ENCODE data around the gene PRKCA.
"Not testable (repeated sequence)": the region's sequence is repeated elsewhere in the genome, so short reads cannot be mapped to it uniquely, and the experiment has no call there.

PRKCA gene

DNA sequence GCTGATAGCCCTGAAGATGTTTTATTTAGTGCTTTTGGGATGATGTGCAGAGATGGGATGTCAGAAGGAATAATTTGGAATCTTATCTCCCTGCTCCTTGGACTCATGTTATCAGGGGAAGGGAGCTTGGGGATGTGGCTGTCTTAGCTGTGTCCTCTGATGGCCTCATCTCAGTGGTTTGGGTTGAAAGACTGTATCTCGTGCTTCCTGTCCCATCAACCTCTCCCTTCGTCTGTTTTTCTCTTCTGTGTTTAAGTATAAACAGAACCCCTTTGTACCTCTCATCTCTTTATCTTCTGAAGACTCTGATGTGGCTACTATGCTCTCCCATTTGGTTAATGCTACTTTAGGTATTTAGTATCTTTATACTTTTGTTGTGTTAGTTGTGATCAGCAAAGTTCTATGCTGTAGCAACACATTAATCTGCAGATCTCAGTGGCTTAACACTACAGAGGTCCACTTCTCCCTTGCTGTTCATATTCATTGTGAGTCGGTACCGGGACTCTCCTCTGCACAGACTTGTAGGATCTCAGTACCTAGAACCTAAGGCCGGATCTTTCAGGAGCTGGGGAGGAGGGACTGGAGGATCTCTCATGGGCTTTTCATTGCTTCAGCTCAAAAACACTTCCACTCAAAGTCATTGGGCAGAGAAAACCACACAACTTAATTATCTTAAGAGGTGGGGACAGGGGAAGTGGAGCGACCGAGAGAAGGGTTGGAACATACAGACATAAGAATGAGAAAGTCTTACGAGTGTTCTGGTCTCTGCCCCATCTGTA is 28.8 kb downstream of the PRKCA start:
- no peak for DNase-seq

DNA sequence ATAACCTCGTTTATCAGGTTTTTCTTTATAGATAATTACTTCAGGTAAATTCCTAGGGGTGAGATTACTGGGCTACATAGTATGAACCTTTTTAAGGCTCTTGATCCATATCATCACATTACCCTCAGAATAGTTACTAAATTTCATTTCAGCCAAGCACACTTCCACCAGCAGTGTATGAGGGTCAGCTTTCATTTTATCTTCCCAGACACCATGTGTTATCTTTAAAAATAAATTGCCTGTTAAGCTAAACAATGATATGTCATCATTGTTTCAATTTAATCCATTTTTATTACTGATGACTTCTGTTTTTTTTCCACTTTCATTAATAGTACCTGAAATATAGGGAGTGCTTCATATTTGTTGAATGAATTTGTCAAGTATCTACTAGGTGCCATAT is 33.4 kb downstream of the PRKCA start:
- no peak for DNase-seq

- DNase-seq: no peak
Observed at GRCh38 chr17:66337268-66337667, 34.9 kb downstream of the PRKCA start.

DNA sequence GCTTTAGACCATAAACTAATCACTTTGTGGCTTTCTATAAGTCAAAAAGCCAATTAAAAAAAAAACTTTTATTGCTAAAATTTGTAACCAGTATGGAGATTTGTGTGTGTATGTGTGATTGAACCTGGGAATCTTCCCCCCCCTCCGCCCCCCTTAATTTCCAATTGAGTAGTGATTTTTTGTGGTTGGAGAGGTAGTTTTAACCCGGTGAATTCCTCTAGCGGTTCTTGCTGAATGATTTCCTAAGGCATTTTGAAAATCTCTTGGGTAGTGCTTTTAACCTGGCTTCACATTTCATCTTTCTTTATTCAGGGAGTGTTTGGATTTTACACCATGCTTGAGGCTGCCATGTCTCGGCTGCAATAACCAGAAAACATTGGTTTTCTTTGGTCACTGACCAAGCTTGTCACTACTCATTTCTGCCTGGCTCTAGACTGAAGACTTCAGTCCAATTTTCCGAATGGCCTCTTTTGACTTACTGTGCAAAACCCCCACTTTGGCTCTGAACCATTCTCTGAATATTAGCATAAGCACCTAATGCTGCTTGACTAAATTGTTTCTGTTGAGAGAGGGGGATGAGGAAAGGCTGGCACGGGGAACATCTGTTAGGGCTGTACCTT is 35.6 kb downstream of the PRKCA start:
- no peak for DNase-seq

DNA sequence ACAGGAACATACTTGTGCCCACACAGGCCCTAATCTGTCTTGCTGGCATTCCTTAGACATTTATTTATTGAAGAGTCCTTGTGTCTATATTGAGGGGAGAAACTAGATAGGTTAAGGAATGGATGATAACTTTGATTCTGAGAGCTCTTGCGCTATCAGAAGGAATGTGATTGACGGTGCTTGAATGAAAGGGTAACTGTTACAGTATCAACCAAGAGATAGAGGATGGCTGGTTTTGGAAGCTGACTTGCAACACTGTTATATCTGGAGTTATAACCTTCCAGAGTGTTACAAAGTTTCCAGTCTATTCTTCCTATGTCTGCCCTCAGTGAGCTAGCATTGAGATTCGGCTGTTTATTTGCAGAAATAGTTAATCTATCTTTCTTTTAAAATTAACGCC is 36.5 kb downstream of the PRKCA start:
- no peak for DNase-seq

- no peak for DNase-seq
Observed at GRCh38 chr17:66339561-66339960, 37.1 kb downstream of the PRKCA start.

GRCh38 chr17:66340720-66341119 is 38.3 kb downstream of the PRKCA start:
- DNase-seq: no peak

DNA sequence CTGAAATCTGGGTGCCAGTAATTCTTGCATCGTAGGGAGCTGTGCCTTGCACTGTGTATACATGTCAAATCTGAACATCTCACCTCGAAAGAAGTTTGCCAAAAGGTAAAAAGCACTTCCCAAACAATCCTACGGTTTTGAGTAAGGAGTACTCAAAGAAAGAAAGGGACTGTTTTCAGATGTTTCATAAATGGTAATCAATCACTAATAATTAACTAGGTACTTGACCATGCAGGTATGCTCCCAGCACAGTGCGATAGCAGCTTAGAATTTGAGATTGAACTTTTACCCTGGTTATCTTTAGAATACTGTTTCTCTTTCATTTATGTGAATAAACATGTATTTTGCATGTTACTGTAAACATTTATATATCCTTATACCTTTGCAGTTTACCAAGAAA is 39.0 kb downstream of the PRKCA start:
- no peak for DNase-seq

- not testable (repeated sequence) for DNase-seq
Observed at GRCh38 chr17:66342263-66342662, 39.9 kb downstream of the PRKCA start.

DNA sequence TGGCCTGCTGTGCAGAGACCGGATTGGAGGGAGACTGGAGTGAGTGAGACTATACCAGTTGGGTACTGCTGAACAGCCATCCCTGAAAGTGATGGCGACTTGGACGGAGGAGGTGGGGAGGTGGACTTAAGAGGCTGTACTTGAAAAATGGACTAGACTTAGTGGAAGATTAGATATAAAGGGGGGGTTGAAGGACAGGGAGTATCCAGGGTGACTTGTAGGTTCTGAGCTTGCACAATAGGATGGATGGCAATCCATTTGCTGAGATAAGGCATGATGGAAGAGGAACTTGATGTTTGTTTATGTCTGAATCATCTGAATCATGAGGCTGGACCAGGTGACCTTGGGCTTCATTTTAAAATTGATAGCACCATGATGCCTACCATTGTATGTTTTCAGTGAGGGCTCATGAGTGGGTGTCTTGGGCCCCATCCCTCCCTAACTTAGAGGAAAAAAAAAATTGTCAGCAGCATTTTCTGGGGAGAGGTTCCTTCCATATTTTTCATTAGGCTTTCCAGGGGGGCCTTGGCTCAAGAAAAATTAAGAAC is 41.2 kb downstream of the PRKCA start:
- peak; percentile 27 for DNase-seq

DNA sequence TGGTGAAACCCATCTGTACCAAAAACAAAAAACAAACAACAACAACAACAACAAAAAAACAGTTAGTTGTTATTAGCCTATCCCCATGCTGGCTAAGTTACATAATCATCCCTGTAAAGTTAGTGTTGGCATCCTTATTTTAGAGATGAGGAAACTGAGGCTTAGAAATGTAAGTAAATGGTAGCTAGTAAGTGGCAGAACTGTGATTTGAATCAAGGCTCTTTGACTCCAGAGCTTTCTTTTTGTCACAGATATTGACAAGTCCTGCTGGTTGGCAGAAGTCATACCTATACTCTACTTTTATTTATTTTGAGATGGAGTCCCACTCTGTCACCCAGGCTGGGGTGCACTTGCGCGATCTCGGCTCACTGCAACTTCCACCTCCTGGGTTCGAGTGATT is 42.1 kb downstream of the PRKCA start:
- DNase-seq: no peak

- no peak for DNase-seq
Observed at GRCh38 chr17:66345264-66345663, 42.9 kb downstream of the PRKCA start.

DNA sequence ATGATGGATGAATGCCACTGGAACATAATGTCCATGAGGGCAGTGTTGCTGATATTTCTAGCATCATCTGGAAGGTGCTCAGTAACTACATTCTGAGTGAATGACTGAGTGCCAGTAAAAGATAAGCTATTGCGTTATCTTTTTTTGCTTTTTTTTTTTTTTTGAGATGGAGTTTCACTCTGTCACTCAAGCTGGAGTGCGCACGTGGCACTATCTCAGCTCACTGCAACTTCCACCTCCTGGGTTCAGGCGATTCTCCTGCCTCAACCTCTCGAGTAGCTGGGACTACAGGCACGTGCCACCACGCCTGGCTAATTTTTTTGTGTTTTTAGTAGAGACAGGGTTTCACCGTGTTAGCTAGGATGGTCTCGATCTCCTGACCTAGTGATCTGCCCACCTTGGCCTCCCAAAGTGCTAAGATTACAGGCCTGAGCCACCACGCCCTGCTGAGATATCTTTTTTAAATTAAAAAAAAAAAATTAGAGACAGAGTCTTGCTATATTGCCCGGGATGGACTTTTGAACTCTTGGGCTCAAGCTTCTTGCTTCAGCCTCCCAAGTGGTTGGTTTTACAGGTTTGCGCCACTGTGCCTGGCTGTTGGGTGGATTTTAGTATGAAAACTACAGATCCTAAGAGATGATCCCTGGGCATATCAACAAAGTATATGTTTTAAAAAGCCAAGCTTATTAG is 43.7 kb downstream of the PRKCA start:
- DNase-seq: not testable (repeated sequence)

DNA sequence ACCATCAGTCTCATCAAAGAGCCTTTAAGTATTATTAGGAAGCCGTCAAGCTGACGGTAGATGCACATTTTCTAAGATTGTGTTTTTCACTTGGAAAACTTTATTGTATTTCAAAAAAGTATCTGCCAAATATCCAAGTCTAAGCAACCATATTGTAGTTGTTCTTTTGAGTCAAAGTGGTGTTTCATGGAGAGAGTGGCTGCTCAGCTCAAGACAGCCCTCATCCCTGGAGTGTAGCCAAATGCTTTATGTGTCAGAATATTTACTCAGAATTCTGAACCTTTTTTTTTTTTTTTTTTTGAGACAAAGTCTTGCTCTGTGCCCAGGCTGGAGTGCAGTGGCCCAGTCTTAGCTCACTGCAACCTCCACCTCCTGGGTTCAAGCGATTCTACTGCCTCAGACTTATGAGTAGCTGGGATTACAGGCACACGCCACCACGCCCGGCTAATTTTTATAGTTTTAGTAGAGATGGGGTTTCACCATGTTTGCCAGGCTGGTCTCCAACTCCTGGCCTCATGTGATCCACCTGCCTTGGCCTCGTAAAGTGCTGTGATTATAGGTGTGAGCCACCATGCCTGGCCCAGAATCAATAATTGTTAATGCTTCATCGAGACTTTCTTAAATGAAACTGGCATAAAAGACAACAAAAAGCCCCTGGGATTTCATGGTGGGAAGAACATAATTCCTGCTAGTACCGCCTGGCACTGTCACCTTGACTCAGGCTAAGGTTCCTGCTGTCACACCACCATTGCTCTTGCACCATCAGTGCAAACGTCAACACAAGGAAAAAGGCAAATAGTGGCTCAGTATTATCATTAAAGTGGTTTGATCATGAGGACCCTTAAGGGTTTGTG is 45.5 kb downstream of the PRKCA start:
- DNase-seq: peak; percentile 61

GRCh38 chr17:66348584-66349165 is 46.3 kb downstream of the PRKCA start:
- DNase-seq: peak; percentile 87

GRCh38 chr17:66349521-66350254 is 47.3 kb downstream of the PRKCA start:
- no peak for DNase-seq

- DNase-seq: not testable (repeated sequence)
Observed at GRCh38 chr17:66350576-66350975, 48.2 kb downstream of the PRKCA start.

DNA sequence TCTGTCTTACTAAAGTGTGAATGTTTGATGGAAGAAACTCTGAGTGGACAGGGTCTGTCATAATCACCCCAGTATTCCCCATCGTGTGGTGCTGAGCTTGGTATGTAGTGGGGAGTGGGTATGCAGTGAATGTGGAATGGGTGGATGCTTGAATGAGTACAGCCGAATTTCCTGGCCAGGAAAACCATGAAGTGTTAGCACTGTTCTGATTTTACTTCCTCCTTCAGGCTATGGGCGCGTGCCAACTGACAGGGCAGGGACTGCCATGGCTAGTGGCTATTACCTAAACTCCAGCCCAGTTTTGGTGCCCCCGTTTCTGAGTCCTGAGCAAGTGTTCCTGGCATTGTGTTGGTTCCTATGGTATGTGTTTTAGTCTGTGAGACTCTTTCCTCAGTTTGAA is 48.6 kb downstream of the PRKCA start:
- DNase-seq: no peak

GRCh38 chr17:66351701-66352100 is 49.3 kb downstream of the PRKCA start:
- DNase-seq: no peak

DNA sequence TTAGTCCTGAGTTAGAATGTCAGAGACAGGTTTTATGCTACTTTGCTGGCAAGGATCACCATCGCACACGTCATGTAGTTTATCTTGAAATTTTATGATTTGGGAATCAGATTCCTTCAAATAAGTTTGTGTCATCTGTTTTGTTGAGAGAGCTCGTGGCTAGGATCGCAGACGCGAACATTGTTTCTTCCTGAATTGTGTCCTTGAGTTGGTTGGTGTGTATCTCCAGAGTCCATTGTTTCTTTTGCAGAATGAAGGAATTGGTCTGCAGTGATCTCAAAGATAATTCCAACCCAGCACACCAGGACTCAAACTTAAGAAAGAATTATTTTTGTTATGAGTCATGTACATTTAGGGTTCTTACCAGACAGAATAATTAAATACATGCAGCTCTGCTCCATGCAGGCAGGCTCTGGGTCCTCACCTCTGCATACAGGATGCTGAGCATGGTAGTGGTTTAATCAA is 51.6 kb downstream of the PRKCA start:
- DNase-seq: peak; percentile 67

DNA sequence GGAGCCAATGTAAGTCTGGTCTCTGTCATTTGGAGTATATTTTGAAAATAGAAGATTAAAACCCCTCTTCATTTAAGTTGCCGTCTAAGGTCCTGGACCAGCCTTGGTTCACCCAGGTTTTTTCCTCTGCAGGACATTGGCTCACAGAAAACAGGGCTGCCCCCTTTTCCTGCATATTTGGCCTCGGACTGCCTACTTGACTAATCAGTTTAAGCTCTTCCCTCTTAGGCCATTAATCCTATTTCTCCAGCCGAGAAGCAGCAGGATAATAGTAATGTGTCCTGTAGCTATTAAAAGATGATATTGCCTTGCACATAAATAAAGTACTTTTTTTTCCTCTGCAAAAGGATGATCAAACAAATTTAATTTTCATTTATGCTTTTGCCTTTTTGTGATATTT is 52.1 kb downstream of the PRKCA start:
- DNase-seq: peak; percentile 42

- DNase-seq: peak; percentile 72
Observed at GRCh38 chr17:66354981-66355380, 52.6 kb downstream of the PRKCA start.

Measured in HCEC 1CT (cell line).